K562 (cell line): ENCODE results near the gene EEPD1. TPM values are rescaled to one million over a fixed set of nuclear protein-coding genes. Genes with fewer than 3 reads are reported as not detected.

Experiments used
- CCNT2 ChIP-seq: IDR thresholded peaks from 2 replicates; pipeline ENCODE4 v1.6.1; 2011; ENCODE audit warnings: borderline replicate concordance, low read depth, mild to moderate bottlenecking, moderate library complexity, mixed read lengths, low read length; ENCODE audit not compliant: insufficient read length; ENCODE audit errors: extremely low read depth
- CUX1 ChIP-seq: fragments of 200-800 bp; sonication (Bioruptor generic); IDR thresholded peaks from 2 replicates; pipeline ENCODE4 v1.6.1; 2016; ENCODE audit warnings: missing genetic modification characterization, missing compliant biosample characterization
- GATA2 ChIP-seq: sonication (generic); formaldehyde crosslinking; IDR thresholded peaks from 2 replicates; pipeline ENCODE4 v1.4.0; 2020; ENCODE audit warnings: mild to moderate bottlenecking, missing genetic modification reagents
- HBP1 ChIP-seq: fragments of 450-650 bp; formaldehyde crosslinking; IDR thresholded peaks from 2 replicates; pipeline ENCODE4 v1.4.0; 2022; ENCODE audit warnings: missing genetic modification characterization
- HMG20B ChIP-seq: fragments of 250-450 bp; sonication (Bioruptor Pico); IDR thresholded peaks from 2 replicates; pipeline ENCODE4 v1.5.0; 2021; ENCODE audit warnings: mild to moderate bottlenecking
- KDM5B ChIP-seq: fragments of 200-600 bp; sonication (generic); IDR thresholded peaks from 2 replicates; pipeline ENCODE4 v1.6.1; 2012; ENCODE audit warnings: low read depth, mild to moderate bottlenecking, moderate library complexity, low read length, control low read depth, inconsistent platforms; ENCODE audit not compliant: insufficient replicate concordance
- MCM2 ChIP-seq: fragments of 450-650 bp; IDR thresholded peaks from 2 replicates; pipeline ENCODE4 v1.6.1; 2017; ENCODE audit warnings: low read depth, mild to moderate bottlenecking
- MLX ChIP-seq, 2 experiments: fragments of 450-650 bp in 1 of 2; sonication (generic) in 1 of 2; formaldehyde crosslinking; conservative IDR thresholded peaks; 2 replicates each; pipeline versions ENCODE4 v1.4.0 to v1.8.1; 2020 to 2022; ENCODE audit warnings: mild to moderate bottlenecking in 1 of 2, missing genetic modification reagents in 1 of 2
- PCBP2 ChIP-seq: fragments of 200-400 bp; formaldehyde crosslinking; IDR thresholded peaks from 2 replicates; pipeline ENCODE4 v1.6.1; 2018; ENCODE audit warnings: low read length, low read depth, mild to moderate bottlenecking, moderate library complexity; ENCODE audit not compliant: poor library complexity, severe bottlenecking
- POLR3A ChIP-seq: IDR thresholded peaks from 2 replicates; pipeline ENCODE4 v1.6.1; 2011; ENCODE audit warnings: borderline replicate concordance, mild to moderate bottlenecking, moderate library complexity; ENCODE audit not compliant: insufficient read length, insufficient read depth; ENCODE audit errors: extremely low read depth
- PREB ChIP-seq: sonication (generic); formaldehyde crosslinking; IDR thresholded peaks from 2 replicates; pipeline ENCODE4 v1.8.1; 2023; ENCODE audit warnings: mild to moderate bottlenecking, missing genetic modification reagents
- PYGO2 ChIP-seq: fragments of 450-650 bp; IDR thresholded peaks from 2 replicates; pipeline ENCODE4 v1.6.1; 2016; ENCODE audit warnings: mild to moderate bottlenecking, missing genetic modification characterization, moderate library complexity, missing compliant biosample characterization
- SMAD4 ChIP-seq: fragments of 250-450 bp; sonication (Bioruptor Pico); conservative IDR thresholded peaks from 2 replicates; pipeline ENCODE4 v1.8.0; 2021; ENCODE audit warnings: inconsistent platforms, mild to moderate bottlenecking, moderate library complexity
- ZKSCAN8 ChIP-seq: fragments of 200-800 bp; sonication (Bioruptor generic); IDR thresholded peaks from 2 replicates; pipeline ENCODE4 v1.6.1; 2016; ENCODE audit warnings: missing genetic modification characterization, missing compliant biosample characterization
- ZNF146 ChIP-seq: IDR thresholded peaks from one replicate; pipeline ENCODE4 v1.6.1; 2018; ENCODE audit warnings: missing compliant biosample characterization; ENCODE audit not compliant: unreplicated experiment
- ZNF197 ChIP-seq: fragments of 200-800 bp; sonication (Bioruptor generic); IDR thresholded peaks from 2 replicates; pipeline ENCODE4 v1.6.1; 2016; ENCODE audit warnings: low read depth, missing genetic modification characterization, missing compliant biosample characterization
- polyA plus RNA-seq, 8 experiments: library from polyadenylated mRNA; depleted of rRNA in 4 of 8; stranded (reverse) in 5 of 8; unstranded in 3 of 8; fragments of >200 nt; fragmentation: Nextera tagmentation in 2 of 8; fragmentation: Illumina TruSeq in 1 of 8; extraction: Ambion mirVana in 2 of 8; extraction: Trizol in 1 of 8; gene quantifications; 2 replicates each; pipeline versions ENCODE4 v1.2.1 to v1.2.3, GENCODE V29; 2011 to 2014; ENCODE audit warnings: inconsistent platforms in 1 of 8, missing spikeins in 1 of 8
- total RNA-seq, 7 experiments: library from RNA; depleted of rRNA in 6 of 7; stranded (reverse); fragments of >200 nt in 6 of 7; fragmentation: Illumina TruSeq in 2 of 7; extraction: Trizol in 2 of 7; gene quantifications; 2 replicates each; pipeline versions ENCODE4 v1.2.1 to v1.2.3, GENCODE V29; 2011 to 2021; ENCODE audit warnings: low replicate concordance in 1 of 7

Gene EEPD1
- total and polyA plus RNA-seq, 9 of the 15 experiments (the other 6 are each of a cell fraction or from before 2014, with no cell fraction given) = 0.01 to 1.5 (median 0.74) TPM; not detected in 1

- TF ChIP-seq CUX1 (CRISPR knock-in tag) = no peak
- TF ChIP-seq KDM5B = peak; percentile 10
- TF ChIP-seq ZNF146 (CRISPR knock-in tag) = no peak
- TF ChIP-seq CCNT2 = no peak
- TF ChIP-seq PREB (CRISPR knock-in tag) = no peak
- no peak for TF ChIP-seq MCM2
- no peak for TF ChIP-seq PYGO2 (tag)
- no peak for TF ChIP-seq ZKSCAN8
- peak; percentile 59; the same call in 1 of the 2 replicates for TF ChIP-seq SMAD4 (CRISPR knock-in tag)
- no peak for TF ChIP-seq ZNF197 (CRISPR knock-in tag)
- no peak for TF ChIP-seq GATA2 (CRISPR knock-in tag)
- no peak for TF ChIP-seq HBP1 (CRISPR knock-in tag)
- TF ChIP-seq MLX (CRISPR knock-in tag; conservative IDR thresholded peaks at IDR 0.05) = no peak
- no peak for TF ChIP-seq POLR3A
- no peak for TF ChIP-seq PCBP2
- TF ChIP-seq HMG20B (CRISPR knock-in tag) = no peak
Observed at GRCh38 chr7:36152756-36153570, at the start of gene EEPD1 (continued).
